ENCODE measurements around the gene NID2.

The NID2 gene

GRCh38 chr14:52060080-52060479, 8.8 kb downstream of the NID2 start:
- peaks cover 33% of the 10 kb centered on the region for H3K27me3 ChIP-seq (ENCODE audit: low read depth, low read length)
- H3K4me3 ChIP-seq (ENCODE audit: low read length) = no peak overlapping the region
- no peaks in the 10 kb centered on the region for H3K79me2 ChIP-seq (ENCODE audit: low read length)
- H2AFZ ChIP-seq (ENCODE audit: low read depth, low read length) = no peak overlapping the region
- no peaks in the 10 kb centered on the region for H3K36me3 ChIP-seq (replicated peaks; ENCODE audit: low read depth, low read length)
- no peak overlapping the region for H3K27ac ChIP-seq (ENCODE audit: low read length)
- no peak overlapping the region for H3K9ac ChIP-seq (ENCODE audit: low read length)
- H3K9me3 ChIP-seq (ENCODE audit: insufficient read depth, low read length) = no peaks in the 10 kb centered on the region
- no peaks in the 10 kb centered on the region for H3K4me1 ChIP-seq (ENCODE audit: low read length)
- no peak for TF ChIP-seq CTCF (IDR thresholded peaks at IDR 0.05; ENCODE audit: low read depth, low read length)
- TF ChIP-seq EZH2phosphoT487 (IDR thresholded peaks at IDR 0.05; ENCODE audit: low read depth) = no peak
- no peaks in the 10 kb centered on the region for H4K20me1 ChIP-seq (ENCODE audit: insufficient read depth, low read length)
- H3K4me2 ChIP-seq (ENCODE audit: low read length) = no peak overlapping the region

- no peaks in the 10 kb centered on the region for H4K20me1 ChIP-seq (ENCODE audit: insufficient read depth, low read length)
- no peaks in the 10 kb centered on the region for H3K36me3 ChIP-seq (replicated peaks; ENCODE audit: low read depth, low read length)
- no peak overlapping the region for H3K9ac ChIP-seq (ENCODE audit: low read length)
- no peaks in the 10 kb centered on the region for H3K79me2 ChIP-seq (ENCODE audit: low read length)
- TF ChIP-seq CTCF (IDR thresholded peaks at IDR 0.05; ENCODE audit: low read depth, low read length) (no peak), EZH2phosphoT487 (IDR thresholded peaks at IDR 0.05; ENCODE audit: low read depth) (no peak)
- H3K9me3 ChIP-seq (ENCODE audit: insufficient read depth, low read length) = no peaks in the 10 kb centered on the region
- H3K4me3 ChIP-seq (ENCODE audit: low read length) = no peak overlapping the region
- no peak overlapping the region for H3K27ac ChIP-seq (ENCODE audit: low read length)
- peaks cover 37% of the 10 kb centered on the region for H3K27me3 ChIP-seq (ENCODE audit: low read depth, low read length)
- no peaks in the 10 kb centered on the region for H3K4me1 ChIP-seq (ENCODE audit: low read length)
- H2AFZ ChIP-seq (ENCODE audit: low read depth, low read length) = no peak overlapping the region
- no peak overlapping the region for H3K4me2 ChIP-seq (ENCODE audit: low read length)
Observed at GRCh38 chr14:52059649-52060048, 9.2 kb downstream of the NID2 start.

DNA sequence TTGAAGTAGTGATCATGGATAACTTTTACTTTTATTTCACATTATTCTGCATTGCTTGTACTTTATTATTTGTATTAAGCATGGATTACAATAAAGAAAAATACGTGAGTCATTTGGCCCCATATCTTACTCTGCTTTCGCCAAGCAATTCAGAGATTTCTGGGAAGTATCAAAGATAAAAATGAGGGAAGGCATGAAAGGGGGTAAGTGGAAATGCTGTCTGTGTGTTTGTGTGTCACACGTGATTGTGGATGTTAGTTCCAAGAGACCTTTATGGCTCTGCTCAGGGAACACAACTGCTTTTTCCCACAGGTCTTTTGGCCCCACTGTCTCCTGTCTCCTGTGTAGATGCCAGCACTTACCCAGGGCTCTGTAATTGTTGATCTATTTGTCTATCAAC, 10.5 kb downstream of the NID2 start:
- Histone ChIP-seq H3K36me3 (replicated peaks; ENCODE audit: low read depth, low read length) (no peaks in the 10 kb centered on the region), H3K4me3 (ENCODE audit: low read length) (no peak overlapping the region), H4K20me1 (ENCODE audit: insufficient read depth, low read length) (no peaks in the 10 kb centered on the region), H3K27me3 (ENCODE audit: low read depth, low read length) (peaks cover 42% of the 10 kb centered on the region), H3K4me1 (ENCODE audit: low read length) (no peaks in the 10 kb centered on the region), H3K27ac (ENCODE audit: low read length) (no peak overlapping the region), H3K9me3 (ENCODE audit: insufficient read depth, low read length) (no peaks in the 10 kb centered on the region), H2AFZ (ENCODE audit: low read depth, low read length) (no peak overlapping the region), H3K79me2 (ENCODE audit: low read length) (no peaks in the 10 kb centered on the region), H3K9ac (ENCODE audit: low read length) (no peak overlapping the region), H3K4me2 (ENCODE audit: low read length) (no peak overlapping the region)
- TF ChIP-seq CTCF (IDR thresholded peaks at IDR 0.05; ENCODE audit: low read depth, low read length) (no peak), EZH2phosphoT487 (IDR thresholded peaks at IDR 0.05; ENCODE audit: low read depth) (no peak)

- no peak overlapping the region for H3K27ac ChIP-seq (ENCODE audit: low read length)
- H3K4me3 ChIP-seq (ENCODE audit: low read length) = no peak overlapping the region
- H3K9me3 ChIP-seq (ENCODE audit: insufficient read depth, low read length) = no peaks in the 10 kb centered on the region
- no peaks in the 10 kb centered on the region for H4K20me1 ChIP-seq (ENCODE audit: insufficient read depth, low read length)
- no peak overlapping the region for H2AFZ ChIP-seq (ENCODE audit: low read depth, low read length)
- H3K27me3 ChIP-seq (ENCODE audit: low read depth, low read length) = peaks cover 40% of the 10 kb centered on the region
- no peak overlapping the region for H3K9ac ChIP-seq (ENCODE audit: low read length)
- TF ChIP-seq CTCF (IDR thresholded peaks at IDR 0.05; ENCODE audit: low read depth, low read length) (no peak), EZH2phosphoT487 (IDR thresholded peaks at IDR 0.05; ENCODE audit: low read depth) (no peak)
- no peak overlapping the region for H3K4me2 ChIP-seq (ENCODE audit: low read length)
- no peaks in the 10 kb centered on the region for H3K4me1 ChIP-seq (ENCODE audit: low read length)
- H3K79me2 ChIP-seq (ENCODE audit: low read length) = no peaks in the 10 kb centered on the region
- H3K36me3 ChIP-seq (replicated peaks; ENCODE audit: low read depth, low read length) = no peaks in the 10 kb centered on the region
Observed at GRCh38 chr14:52055167-52055566, 13.7 kb downstream of the NID2 start.
